ENCODE data around the gene ACTR3C.

- TF ChIP-seq CTCF (conservative IDR thresholded peaks at IDR 0.05; ENCODE audit: low read depth, low read length) = no peak
- TF ChIP-seq EZH2 (IDR thresholded peaks at IDR 0.05; ENCODE audit: borderline replicate concordance, low read depth, low read length, poor library complexity, severe bottlenecking) = no peak
Observed at GRCh38 chr7:150323682-150324372, 482 bp upstream of the ACTR3C start.
